ENCODE measurements around the gene PRKD3.

PRKD3 gene

DNA sequence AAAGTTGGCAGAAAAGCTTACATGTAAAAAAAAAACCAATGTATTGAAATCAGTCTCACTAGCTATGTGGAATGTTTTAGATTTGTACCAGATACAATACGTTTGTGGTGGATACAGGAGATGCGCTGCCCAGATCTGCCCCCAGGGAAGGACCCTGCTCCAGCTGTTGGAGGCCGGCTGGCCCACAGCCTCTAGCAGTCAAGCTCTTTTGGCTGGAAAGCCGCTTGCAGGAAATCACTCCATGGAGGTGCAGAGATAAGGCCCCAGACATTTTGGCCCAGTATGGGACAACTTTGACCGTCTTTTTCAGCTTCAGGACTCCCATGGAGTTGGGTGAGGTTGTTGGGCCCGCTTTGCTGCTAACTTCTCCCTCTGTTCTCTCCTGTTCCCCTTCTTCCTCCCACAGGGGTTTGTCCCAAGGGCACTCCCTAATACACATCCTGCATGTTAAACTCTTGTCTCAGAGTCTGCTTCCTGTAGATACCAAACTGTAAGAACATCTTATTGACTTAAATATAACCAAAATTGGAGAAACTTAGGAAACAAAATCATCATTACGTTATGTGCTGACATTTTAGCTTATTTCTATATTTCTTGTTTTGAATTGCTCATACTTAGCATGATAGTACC, 18.1 kb upstream of the PRKD3 start:
- DNase-seq, result no peak

DNA sequence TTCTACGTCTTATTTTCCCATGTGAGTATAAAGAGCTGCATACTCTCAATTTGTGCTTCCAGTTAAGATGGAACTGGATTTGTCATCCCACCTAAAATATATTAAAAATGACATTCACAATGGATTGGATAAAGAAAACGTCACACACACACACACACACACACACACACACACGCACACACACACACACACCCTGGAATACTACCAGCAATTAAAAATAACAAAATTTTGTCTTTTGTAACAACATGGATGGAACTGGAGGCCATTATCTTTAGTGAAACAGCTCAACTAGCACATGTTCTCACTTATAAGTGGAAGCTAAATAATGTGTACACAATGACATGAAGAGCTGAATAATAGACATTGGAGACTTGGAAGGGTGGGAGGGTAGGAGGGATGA, 16.0 kb upstream of the PRKD3 start:
- no peak for DNase-seq

DNA sequence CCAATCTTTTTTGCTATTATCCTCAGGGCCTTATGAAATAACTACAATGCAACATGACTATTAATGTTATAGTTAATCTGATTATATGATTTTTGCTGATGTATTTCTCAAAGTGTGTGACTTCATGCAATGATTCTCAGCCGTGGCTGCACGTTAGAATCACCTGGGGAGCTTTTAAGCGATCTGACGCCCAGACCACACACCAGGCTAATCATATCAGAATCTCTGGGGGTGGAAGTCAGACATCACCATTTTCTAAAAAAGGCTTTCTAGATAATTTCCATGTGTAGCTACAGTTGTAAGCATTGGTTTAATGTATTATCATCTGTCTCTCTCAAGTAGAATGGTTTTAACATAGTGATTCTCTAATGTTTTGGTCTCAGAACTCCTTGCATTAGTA, 14.3 kb upstream of the PRKD3 start:
- DNase-seq, result no peak

DNA sequence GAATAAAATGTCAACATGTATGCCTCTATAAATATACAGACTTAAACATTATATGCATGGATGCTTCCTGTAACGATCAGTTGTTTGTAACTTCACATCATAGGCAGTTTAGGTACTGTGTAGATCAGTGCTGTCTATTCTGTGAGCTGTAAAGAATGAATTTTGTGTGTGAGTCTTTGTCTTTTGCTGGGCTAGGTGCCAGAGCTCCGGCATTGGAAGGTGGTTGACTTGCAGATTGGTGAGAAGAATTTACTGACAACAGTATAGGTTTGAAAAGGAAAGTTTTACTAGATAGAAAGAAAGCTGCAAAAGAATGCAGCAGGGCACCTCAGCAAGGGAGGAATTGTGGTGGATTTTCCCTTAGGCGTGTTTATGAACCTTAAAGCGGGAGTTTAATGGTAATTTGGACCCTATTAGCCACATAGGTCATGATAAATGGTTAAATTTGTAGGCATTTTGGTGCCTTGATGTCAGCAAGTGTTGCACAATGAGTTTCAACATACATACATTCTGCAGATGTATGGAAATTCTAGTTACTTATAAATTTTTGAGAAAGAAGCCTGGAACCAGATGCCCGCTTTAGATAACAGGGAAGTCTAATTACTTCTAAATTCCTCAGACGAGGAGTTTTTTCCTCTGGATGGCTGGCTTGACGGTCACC, 13.1 kb upstream of the PRKD3 start:
- no peak for DNase-seq

DNA sequence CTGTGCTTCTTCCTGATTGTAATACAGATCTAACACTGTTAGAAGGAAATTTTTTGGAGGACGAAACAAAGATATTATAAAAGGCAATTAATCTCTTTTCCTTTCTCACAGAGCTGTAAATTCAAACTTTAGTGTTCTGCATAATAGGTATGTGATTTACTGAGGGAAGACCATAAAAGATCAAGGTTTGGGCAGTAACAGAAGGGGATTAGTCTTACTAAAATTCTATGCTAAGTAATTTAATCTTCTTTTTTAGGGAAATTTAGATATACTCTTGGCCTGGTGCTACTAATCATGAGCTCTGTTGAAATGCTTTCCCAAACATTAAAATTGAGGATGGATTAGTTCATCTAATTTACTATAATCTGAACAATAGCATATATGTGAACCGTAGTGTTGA, 11.0 kb upstream of the PRKD3 start:
- DNase-seq, result no peak

DNA sequence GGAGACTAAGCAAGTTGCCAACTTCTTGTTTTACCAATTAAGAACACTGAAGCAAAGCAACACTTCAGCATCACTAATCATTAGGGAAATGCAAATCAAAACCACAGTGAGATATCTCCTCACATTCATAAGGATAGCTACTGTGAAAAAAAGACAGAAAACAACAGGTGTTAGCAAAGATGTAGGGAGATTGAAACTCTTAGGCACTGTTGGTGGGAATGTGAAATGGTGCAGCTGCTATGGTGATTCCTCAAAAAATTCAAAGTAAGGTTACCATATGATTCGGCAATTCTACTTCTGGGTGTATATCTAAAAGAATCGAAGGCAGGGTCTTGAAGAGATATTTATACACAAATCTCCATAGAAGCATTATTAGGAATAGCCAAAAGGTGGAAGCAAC, 8.6 kb upstream of the PRKD3 start:
- DNase-seq, result no peak

DNA sequence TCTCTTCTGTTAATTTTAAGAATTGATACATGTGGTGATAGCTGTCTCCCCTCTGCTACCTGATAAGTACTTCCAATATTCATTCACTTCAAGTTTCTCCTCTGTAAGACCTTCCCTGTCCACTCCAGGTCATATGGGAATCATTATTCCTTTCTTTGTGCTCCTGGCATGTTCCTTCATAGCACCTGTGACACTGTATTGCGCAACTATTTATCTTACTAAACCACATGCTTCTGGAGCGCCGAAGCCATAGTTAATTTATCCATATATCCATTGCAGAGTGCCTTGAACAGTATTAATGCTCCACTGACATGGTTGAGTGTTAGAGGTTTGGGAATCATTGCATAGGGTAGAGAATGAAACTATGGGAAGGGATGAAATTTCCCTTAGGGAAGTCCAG, 7.9 kb upstream of the PRKD3 start:
- no peak for DNase-seq

DNA sequence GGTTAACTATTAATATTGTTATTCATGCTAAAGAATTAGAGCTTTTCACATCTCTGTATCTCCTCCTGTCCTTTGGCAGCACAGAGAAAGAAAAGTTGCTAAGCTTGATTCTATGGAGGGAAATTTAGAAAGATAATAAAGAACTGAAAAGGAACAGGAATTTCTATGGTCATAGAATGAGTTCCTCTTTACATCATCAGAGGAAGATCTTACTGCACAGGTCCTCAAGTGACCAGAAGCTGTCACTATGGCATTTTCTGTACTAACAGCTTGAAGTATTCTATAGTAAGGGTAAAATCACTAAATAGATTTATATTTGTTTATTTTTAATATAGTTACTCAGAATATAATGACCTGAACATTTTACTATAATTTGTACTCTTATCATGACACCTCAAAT, 6.0 kb upstream of the PRKD3 start:
- no peak for DNase-seq

DNA sequence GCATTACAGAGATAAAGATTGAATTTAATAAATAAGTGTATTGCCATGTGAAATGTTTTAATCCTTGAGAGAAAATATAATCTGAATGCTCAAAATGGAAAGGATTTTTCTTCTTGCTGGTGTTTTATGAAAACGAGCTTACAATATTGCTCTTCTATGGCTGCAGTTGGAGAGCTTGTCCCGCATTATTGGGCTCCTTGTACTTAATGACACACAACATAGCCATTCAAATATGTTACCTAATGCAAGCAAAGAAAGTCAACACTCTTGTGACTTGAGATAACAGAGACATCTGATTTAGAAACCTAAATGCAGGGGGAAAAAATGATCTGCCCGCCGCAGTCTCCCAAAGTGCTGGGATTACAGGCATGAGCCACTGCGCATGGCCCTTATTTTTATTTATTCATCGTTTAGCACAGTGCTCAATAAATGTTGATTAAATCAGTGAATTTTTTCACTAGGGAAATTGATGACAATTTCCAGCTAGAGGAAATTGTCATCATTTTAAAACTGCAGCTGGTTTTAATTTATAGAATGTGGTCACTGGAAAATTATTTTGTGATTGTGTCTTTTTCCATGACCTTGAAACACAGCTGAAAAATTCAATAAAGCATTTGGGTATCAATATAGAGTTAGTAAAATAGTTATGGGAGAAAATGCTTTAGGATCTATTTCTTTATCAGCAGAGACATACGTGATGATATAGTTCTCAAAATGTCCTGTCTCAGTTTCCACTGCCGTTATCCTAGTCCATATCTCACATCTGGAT, 2.4 kb upstream of the PRKD3 start:
- no peak for DNase-seq

DNA sequence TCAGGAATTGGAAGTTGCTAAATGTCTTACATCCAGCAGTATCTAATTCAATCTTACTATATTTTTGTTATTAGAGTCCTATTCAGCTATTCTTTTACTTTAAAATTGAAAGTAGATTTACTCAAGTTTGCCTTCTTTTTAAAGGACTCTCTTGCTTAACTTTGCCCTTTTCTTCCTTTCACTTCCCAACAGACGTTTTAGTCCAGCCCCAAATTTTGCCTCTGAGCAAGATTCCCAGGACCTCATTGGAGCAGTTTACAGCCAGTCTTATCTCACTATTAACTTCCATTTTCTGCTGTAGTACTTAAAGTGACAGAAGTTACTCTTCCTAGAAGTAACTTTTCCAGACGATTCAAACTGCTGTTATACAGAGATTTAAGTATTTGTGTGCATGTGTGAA, 1.7 kb upstream of the PRKD3 start:
- DNase-seq, result no peak

DNA sequence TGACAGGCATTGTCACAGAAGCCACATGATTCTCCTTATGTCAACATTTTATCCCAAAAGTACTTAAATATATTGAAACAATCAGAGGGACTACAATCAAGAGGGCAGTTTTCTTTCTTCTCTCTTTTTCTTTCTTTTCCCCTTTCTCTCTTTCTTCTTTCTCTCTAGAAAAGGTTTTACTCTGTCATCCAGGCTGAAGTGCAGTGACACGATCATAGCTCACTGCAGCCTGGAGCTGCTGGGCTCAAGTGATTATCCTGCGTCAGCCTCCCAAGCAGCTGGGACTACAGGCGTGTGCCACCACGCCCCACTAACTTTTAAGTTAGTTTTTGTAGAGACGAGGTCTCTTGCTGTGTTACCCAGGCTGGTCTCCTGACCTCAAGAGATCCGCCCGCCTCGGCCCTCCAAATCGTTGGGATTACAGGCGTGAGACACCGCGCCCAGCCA, 1.0 kb upstream of the PRKD3 start:
- DNase-seq, result no peak

DNA sequence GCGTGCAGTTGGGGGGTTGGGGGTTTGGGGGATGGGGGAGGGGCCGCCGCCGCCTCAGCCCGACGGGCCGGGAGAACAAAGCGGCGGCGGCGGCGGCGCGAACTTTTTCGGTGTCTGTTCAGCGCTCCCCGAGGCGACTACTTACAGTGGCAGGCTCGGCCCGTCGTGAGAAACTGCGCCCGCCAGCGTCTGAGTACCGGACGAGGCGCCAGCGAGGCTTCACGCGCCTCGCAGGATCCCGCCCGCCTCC, 172 bp downstream of the PRKD3 start:
- peak; percentile 82 to 85 for DNase-seq

DNA sequence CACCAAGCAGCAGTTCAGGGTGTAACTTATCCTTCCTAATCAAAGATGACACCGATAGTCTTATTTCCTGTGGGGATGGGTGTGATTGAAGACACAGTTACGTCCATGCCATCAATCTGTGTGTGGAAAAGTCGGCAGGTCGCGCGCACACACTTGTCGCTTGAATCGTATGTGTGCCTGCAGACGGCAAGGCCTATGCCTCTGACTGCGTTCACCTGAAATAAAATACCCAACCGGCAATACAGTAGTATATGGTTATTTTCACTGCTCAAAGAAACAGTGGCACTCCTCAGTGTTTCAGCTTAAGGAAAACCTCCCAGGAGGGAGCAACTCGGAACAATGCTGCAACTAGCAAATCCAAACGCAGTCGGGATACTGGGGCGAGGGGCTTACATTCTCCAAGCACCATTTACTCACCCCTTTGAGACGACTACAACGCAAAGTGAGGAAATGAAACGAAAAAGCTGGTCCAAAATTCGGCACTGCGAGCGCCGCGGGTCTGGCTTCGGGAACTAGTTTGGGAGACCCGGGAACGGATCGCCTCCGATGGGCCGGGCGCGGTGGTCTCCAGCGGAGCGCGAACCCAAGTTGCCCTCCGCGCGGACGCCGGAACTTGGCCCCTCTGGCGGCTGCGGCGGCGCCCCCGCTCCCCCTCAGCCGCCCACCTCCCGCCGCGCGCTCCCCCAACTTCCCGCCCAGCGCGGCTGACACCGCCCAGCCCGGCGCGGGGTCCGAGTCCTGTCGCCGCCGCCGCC, 675 bp downstream of the PRKD3 start:
- DNase-seq, result peak; percentile 50 to 63

DNA sequence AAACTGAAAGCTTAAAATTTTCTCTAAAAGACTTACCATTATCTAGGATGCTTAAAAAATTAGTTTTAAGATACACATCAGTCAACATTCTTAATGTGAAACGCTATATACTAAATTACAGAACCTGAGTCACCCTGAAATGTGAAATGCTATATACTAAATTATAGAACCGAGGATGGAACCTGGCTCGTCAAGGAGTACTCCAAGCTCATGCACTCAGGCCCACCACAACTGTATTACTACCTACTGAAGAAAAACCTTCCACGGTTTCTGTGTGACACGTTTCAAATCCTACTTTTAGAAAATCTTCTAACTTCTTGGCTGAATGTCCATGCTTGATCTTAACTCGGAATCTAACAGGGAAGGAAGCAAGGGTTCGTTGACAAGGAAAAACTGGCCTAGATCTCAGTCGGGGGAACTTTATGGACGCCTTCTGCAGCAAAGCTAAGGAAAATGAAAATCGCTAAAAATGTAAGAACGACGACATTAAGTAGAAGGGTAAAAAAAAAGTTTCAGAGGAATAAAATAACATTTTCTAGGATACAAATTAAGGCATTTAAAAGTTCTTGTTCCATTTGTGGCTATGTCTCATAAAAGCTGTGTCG, 1.4 kb downstream of the PRKD3 start:
- no peak for DNase-seq

DNA sequence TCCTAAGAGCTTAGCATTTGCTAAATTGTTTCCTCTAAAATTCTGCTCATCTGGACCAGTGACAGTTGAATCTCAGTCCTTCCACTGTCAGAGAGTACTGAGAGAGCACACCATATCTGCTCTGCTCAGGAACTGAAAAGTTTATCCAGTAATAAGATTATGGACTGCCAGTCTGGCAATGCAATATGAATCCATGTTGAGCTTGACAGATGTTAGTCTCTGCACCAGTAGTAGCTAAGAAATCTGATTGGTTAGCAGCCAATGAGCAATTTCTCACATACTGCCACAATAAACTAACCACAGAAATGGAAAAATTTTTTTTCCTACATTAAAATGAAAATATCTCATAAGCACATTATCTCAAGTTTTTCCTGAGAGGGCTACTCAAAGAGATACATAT, 2.3 kb downstream of the PRKD3 start:
- no peak for DNase-seq

DNA sequence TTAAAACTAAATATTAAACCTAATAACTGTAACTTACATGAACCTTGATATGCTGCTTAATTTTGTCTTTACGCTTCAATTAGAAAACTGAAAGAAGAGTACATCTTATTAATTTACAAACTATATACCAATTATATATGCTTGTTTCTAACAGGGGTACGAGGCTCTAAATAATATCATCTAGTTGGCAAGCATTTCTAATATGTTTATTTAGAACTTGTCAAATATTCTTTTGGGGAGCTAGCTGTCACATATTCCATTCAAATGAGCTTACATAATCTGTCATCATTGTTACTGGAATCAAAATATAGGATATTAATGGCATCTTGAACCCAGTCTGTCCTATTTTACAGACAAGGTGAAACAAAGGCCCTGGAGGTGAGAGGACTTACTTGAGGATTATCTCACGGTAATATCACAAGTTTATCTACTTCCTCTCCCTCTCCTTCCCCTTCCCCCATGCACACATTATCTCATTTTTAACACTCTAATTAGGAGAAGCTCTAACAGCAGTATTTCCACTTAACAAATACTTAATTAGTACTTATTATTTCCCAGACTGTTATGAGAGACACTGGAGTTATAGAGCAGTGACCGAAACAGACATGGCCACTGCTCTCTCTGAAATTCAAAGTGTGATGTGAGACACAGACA, 3.5 kb downstream of the PRKD3 start:
- no peak for DNase-seq

DNA sequence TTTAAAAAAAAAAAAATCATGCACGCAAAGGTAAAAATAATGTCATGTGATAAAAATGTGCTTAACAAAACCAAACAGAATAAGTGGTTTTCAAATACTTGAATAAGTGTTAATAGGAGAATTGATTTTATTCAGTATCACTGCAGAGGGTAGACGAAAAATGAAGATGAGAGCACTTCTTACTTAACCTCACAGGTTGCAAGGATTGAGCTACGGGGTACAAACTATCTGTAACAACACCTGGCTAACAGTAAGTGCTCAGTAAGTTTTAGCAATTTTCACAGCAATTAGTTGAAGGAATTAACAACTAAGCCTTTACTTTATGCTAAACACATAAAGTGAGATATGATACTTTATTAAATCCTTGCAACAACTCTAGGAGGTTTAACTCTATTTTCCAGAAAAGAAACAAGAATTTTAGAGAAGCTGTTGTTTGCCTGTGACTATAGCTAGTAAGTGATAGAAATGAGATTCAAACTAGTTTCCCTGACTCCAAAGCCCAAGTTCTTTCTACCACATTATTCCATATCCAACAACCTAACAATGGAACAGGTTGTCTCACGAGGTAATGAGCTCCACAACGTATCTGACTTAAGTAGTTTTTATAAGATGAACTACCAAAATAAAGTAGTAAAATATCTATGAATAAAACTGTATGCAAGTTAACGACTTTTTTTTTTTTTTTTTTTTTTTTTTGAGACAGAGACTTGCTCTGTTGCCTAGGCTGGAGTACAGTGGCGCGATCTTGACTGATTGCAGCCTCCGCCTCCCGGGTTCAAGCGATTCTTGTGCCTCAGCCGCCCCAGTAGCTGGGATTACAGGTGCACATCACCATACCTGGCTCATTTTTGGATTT, 4.7 kb downstream of the PRKD3 start:
- DNase-seq, result no peak

DNA sequence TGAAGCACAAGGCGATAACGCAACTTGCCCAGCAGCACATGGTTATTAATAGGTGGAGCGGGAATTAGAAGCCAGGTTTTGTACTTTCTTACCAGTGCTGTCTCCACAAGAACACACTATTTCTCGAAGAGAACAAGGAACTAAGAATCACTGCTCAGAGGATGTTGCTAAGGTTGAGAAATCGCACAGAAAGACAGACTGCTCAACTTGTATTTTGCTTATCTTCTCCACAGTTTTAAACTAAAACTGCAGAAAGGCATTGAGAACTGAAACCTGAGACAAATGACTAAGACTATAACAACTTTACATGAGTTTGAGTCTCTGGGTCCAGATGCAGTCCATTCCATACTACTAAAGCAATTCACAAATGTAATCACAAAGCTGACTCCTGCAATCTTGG, 6.2 kb downstream of the PRKD3 start:
- DNase-seq, result no peak

DNA sequence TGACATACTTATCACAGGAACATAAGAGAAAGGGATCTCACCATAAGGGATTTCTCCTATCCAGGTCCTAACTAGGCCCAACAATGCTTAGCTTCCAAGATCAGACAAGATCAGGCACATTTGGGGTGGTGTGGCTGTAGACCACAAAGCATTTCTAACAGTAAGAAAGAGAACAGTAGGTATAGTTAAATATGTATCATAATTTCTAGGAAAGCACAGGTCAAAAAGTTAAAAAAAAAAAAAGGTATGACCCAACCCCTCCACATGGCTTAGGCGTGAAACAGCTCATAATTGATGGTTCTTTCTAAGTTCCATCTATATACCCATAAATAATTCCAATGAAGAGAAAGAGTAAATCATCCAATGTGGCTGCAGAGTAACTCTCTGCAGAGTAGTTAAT, 6.9 kb downstream of the PRKD3 start:
- DNase-seq, result no peak

DNA sequence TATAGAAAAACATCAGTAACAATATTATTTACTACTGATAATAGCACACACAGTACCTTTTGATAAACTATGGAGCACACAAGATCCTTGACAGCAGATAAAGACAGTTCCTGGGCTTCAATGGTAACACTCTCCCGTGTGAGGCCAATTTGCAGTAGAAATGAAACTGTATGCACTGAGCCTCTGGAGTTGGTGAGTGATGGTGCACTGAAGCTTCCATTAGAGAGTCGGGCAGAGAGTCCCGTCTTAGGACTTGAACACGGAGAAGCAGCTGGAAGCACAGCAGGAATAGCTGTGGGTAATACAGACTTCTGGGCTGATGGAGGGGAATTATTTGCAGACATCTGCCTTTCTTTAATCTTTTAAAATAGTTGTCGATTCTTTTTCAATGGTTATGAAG, 8.5 kb downstream of the PRKD3 start:
- DNase-seq, result no peak

DNA sequence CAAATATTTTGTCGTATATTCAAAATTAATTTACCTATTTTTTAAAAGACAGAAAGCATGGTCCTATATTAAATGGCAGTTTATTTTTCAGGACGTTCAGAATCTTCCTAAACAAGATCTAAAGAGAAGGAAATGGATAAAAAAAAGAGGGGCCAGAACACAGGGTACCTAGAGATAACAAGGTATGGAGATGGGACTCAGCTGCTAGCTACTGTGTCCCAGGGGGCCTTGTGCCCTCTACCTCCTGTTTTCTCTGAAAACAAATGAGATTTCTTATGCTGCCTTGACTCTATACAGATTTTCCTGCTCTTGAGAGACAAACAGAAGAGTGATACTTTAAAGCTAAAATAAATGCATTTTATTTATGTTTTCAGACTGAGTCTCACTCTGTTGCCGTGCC, 9.3 kb downstream of the PRKD3 start:
- no peak for DNase-seq

DNA sequence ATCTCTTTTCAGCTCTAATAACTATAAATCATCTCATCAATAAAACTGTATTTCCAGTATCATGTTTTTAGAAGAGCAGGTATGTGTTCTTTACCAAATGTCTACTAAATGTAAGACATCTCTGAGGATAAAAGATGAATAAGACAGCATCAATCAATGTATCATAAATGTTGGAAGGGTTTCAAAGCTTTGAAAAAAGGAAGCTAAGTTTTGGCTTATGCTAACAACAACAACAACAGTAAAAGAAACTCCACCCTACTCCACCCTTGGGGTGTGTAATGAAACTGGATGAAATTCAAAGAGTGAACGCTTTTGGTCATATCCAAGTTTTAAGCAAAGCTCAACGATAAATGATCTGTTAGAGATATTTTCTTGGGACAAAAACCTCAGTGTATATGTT, 17.1 kb downstream of the PRKD3 start:
- no peak for DNase-seq
